Activated naive CD8-positive, alpha-beta T cell treated with anti-CD3 and anti-CD28 coated beads, Interleukin-2, amount 50 U/mL, for 16 hours (primary cell): ENCODE results near the gene ATRNL1.

Experiments
- DNase-seq: peaks from one replicate; pipeline ENCODE4 v3.0.0-alpha.2; 2020; ENCODE audit warnings: low read depth, low spot score

The ATRNL1 gene

DNA sequence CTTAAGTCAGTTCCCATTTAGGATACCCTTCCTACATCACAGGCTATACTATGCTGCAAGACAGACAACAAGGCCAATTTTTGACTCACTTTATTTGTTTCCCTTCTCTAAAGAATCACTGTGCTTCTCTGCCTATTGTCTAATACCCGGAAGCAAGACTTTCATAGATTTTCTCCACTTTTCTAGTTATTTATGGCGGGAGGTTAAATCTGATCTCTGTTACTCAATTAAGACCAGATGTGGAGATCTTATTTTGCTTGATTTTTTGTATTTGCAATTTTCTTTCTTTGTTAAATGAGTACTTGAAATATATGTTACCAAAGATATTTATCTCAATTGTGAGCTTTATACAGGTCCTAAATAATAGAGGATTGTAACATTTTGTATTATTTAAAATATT lies 511.5 kb downstream of the ATRNL1 start:
- no peak for DNase-seq

DNA sequence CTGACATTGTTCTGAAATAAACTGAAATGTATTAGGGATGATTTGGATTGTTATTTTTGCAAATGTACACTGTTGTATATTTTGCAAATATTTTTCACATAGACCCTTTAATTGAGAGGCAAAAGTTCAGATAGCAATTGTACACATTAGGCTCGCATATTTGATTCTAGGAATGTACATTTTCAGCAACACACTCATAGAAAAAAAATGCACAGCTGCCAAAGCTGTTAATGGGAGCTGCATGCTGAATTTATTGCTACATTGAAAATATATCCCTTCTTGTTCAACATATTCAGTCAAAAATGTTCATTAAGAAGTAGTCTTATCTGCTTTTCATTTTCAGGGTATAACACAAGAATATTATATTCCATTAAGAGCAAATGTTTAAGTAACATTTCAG lies 512.9 kb downstream of the ATRNL1 start:
- no peak for DNase-seq

- DNase-seq: no peak
Measured at GRCh38 chr10:115606741-115607140, 513.6 kb downstream of the ATRNL1 start.

- no peak for DNase-seq
Measured at GRCh38 chr10:115624448-115624847, 531.3 kb downstream of the ATRNL1 start.

GRCh38 chr10:115628616-115629015 lies 535.5 kb downstream of the ATRNL1 start:
- DNase-seq: no peak

DNA sequence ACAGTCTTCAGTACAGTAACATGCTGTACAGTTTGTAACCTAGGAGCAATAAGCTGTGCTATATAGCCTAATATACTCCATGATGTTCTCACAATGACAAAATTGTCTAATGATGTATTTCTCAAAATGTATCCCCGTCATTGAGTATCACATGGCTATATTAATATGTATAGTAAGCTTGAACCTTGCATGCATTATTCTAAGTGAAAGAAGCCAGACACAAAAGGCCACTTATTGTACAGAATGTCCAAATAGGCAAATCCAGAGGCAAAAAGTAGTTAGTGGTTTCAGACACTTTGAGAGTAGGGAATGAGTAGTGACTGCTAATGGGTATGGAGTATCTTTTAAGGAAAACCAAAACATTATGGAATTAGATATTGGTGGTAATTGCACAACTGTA lies 545.1 kb downstream of the ATRNL1 start:
- DNase-seq: no peak

GRCh38 chr10:115649217-115649616 lies 556.1 kb downstream of the ATRNL1 start:
- DNase-seq: no peak

DNA sequence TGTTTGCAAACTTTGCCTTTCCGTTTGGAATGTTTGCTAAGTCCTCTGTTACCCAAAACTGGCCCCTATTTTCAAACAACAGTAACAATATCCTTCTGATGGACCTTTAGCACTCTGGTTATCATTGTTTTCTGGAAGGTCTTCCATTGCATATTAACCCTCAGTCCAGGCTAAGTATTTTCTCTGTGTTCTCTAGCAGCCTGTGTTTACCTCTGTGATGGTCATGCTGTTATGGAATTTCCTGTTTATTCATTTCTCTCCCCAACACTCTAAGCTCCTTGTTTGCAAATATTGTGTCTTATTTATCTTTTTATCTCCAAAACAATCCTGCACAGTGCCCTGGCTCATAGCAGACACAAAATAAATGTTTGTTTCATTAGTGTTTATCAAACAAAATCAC lies 560.3 kb downstream of the ATRNL1 start:
- no peak for DNase-seq

DNA sequence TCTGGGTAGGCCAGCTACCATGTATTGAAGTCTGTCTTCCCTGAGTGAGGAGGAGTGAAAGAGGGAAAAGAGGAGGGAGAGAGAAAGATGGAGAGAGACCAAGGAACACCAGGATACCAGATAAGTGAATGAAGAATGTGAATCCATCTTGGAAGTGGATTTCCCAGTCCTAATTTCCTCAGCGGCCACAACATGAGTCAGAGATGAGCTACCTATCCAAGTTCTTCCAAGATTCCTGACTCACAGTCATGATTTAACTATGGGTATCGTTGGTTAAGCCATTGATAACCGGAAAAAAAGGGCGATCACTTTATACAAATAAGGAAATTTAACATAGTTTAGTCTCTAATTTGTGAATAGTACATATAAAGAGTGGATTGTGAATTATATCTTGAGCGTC lies 561.8 kb downstream of the ATRNL1 start:
- no peak for DNase-seq

DNA sequence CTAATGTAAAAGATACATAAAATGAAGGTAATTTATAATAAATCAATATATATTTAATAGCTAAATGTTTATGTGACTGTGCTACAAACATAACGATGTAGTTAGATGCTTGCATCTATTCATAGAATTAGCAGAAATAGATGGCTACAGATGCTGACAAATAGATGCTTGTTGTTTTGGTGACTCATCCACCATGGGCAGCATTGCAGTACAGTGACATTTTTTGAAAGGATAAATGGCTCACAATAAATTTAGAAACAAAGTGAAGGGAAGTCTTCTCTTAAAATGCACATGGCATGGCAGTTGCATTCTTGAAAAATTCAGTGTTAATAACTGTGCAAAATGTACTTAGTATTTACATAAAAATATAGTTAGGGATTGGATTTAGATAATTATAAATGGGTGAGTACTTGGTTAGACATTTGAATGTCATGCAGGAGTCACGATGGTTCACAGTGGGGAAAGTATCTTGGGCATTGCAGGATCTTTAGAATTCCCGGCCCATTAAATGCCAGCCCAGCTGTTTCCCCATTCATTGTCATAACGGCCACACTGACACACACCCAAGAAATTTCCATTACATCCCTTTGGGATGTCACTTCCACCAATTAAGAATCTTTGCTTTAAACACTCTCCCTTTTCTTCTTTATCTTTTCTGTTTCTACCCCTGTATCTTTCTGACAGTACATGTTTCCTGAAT lies 564.1 kb downstream of the ATRNL1 start:
- DNase-seq: no peak

- no peak for DNase-seq
Measured at GRCh38 chr10:115659616-115660015, 566.5 kb downstream of the ATRNL1 start.

GRCh38 chr10:115660391-115660790 lies 567.2 kb downstream of the ATRNL1 start:
- DNase-seq: no peak

DNA sequence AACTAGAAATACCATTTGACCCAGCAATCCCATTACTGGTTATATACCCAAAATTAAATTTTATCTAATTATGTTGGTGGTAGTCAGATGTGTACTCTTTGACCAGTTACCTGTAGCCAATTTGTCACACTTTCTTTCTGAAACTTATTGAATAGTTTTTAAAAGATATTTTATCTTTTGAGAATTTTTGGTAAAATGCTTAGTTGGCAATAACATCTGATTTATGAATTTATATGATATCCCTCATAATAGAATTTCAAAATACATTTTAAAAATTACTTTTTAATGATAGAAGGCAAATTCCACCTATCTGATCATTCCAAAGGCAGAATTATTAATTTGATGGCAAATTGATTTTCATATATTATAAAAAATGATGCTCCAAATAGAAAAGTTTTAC lies 569.3 kb downstream of the ATRNL1 start:
- DNase-seq: no peak

- no peak for DNase-seq
Measured at GRCh38 chr10:115665549-115665948, 572.4 kb downstream of the ATRNL1 start.

DNA sequence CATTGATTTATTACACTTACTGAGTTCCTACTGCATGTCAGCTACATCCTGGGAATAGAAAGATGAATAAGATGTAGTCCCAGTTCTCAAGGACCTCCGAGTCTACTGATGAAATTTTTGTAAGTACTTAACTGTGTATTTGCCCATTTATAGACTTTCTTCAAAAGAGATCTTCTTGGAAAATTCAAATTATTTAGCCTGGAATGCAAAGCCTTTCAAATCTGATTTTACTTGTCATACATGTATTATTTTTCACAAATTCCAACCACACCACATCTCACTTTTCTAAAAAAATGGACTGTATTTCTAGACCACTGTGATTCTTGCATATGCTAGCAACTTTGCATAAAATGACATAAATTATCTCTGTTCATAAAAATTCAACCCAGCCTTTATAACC lies 581.3 kb downstream of the ATRNL1 start:
- no peak for DNase-seq

DNA sequence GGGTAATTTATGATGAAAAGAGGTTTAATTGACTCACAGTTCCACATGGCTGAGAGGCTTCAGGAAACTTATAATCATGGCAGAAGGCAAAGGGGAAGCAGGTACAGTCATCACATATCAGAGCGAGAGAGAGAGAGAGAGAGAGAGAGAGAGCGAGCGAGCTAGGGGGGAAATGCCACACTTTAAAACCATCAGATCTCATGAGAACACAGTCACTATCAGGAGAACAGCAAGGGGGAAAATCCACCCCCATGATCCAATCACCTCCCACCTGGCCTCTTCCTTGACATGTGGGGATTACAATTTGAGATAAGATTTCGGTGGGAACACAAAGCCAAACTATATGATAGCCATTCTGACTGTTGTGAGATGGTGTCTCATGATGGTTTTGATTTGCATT lies 603.6 kb downstream of the ATRNL1 start:
- DNase-seq: no peak

DNA sequence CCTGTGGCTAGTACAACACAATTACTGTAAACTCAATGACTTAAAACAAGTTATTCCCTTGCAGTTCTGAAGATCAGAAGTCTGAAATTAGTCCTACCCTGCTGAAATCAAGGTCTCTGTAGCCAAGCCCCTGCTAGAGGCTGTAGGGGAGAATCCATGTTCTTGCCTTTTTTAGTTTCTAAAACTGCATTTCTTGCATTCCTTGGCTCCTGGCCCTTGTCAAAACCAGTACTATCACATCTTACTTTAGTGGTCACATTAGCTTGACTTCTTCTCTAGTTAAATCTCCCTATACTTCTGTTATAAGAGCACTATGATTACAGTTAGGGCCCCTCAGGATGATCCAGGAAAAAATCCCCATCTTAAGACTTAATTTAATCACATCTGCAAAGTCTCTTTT lies 612.9 kb downstream of the ATRNL1 start:
- no peak for DNase-seq

GRCh38 chr10:115706488-115707076 lies 613.4 kb downstream of the ATRNL1 start:
- DNase-seq: no peak

- no peak for DNase-seq
Measured at GRCh38 chr10:115710136-115710535, 617.0 kb downstream of the ATRNL1 start.

DNA sequence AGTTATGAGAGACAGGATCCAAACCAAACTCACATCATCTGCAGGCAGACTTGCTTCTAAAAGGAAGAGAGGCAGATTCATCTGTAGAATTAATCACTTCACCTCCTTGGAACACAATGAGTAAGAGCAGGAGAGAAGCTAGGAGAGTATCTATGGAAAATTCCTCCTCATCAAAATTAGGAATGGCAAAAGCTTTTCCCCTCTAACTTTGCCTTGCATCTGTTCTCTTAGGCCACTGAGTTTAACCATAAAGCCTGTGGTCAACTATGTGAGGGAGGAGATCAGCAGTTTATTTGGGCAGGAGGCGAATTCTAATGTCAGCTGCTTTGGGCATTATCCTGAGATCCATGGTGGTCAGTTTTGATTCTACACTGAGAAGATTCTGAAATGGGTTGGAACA lies 618.1 kb downstream of the ATRNL1 start:
- no peak for DNase-seq

DNA sequence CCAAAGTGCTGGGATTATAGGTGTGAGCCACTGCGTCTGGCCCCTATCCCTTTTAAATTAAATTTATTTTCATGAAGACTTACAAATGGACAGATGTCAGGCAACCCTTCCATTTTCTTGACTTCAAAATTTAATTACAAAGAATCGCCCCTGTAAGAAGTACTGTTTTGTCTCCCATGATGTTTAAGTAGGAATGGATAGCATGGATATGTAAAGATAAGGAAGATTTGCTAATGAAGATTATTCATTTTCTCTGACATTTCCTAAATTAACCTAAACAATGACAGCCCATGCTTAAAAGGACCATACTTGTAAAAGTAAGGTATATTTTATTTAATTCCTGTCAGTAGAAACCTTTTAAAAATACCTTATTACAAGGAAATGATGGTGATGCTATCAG lies 627.0 kb downstream of the ATRNL1 start:
- DNase-seq: no peak

- DNase-seq: no peak
Measured at GRCh38 chr10:115727129-115727528, 634.0 kb downstream of the ATRNL1 start.

DNA sequence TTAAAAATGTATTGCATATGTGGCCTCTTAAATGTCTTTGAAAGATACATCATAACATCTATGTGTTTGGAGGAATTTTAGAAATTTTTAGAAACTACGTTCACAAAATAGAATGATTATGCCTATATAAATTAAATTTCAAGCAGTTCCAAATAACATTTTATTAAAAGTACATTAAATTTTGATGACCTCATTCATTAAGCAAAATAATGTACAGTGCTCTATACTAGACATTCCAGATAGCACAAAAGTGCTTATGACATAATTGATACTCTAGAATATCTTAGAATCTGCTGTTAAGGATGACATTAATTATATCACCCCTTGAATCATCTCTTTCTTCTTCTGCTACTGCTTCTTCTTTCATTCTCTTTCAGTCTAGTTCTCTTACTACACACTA lies 650.9 kb downstream of the ATRNL1 start:
- no peak for DNase-seq

DNA sequence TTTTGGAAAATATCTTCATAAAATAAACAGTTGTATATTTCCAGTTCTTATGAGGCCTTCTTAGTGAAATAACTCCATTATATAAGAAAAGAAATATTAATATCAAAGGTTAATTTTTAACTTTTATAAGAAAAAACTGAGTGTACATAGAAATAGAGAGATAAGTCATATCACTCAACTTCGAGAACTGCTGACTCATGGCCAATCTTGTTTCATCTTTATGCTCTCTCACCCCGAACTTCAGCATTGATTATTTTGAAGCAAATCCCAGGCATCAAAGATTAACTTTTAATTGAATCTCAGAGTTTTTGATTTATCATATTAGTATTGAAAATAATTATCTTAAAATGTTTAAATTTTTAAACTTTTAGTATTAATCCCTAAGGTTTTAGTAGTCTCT lies 652.8 kb downstream of the ATRNL1 start:
- DNase-seq: no peak
